ENCODE measurements around the gene FUT8. TPM values are rescaled to one million over a fixed set of nuclear protein-coding genes. Genes with fewer than 3 reads are reported as not detected.

FUT8 gene
- total and polyA plus RNA-seq, 2 of the 8 experiments (the other 6 are each of a cell fraction or from before 2014, with no cell fraction given): 10.5 to 25.1 TPM

DNA sequence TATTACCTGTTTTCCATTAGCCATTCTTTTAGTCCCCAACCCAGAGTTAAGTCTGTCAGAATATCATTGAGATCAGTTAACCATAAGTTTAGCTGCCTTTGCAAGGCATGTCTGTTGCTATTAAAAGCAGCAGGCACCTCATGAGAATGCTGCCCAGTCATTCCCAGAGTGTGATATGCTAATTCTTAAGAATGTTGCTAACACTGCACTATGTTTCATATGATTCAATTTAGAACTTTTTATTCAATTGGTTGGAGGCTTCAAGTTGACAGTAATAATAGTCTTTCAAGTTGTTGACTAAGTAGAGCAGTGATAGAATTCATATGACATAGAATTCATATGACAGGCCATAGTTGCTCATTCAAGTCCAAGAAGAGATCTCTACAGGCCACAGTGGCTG is 292.3 kb downstream of the FUT8 start:
- no peaks in the 10 kb centered on the region for H3K9me3 ChIP-seq (ENCODE audit: insufficient read depth in 2 of 2, low read depth in 1 of 2, low read length in 1 of 2)
- H2BK120ac ChIP-seq (replicated peaks; ENCODE audit: low read depth, low read length): no peak overlapping the region
- FAIRE-seq (no peak), DNase-seq (ENCODE audit: low read depth in 1 of 2, low spot score in 2 of 2) (no peak)
- H3K27me3 ChIP-seq (replicated peaks in 1 of 4; ENCODE audit: control insufficient read depth in 3 of 4, extremely low read depth in 1 of 4, insufficient read depth in 3 of 4, low read length in 3 of 4): no peaks in the 10 kb centered on the region
- no peaks in the 10 kb centered on the region for H3K36me3 ChIP-seq (ENCODE audit: control insufficient read depth in 2 of 4, insufficient read depth in 4 of 4, low read length in 3 of 4)
- H2BK12ac ChIP-seq (ENCODE audit: low read depth, low read length): no peak overlapping the region
- H3K9ac ChIP-seq (replicated peaks in 1 of 4; ENCODE audit: extremely low read depth in 1 of 4, low read depth in 3 of 4, low read length in 3 of 4): no peak overlapping the region
- H4K8ac ChIP-seq (ENCODE audit: extremely low read depth, insufficient read depth, low read length): no peak overlapping the region
- H4K91ac ChIP-seq (replicated peaks; ENCODE audit: insufficient read length, low read length): no peak overlapping the region
- TF ChIP-seq CEBPB (IDR thresholded peaks at IDR 0.05; ENCODE audit: low read depth, low read length) (no peak), BRCA1 (IDR thresholded peaks at IDR 0.05; ENCODE audit: low read depth, low read length) (no peak)
- H2BK5ac ChIP-seq (ENCODE audit: low read depth, low read length): no peak overlapping the region
- no peaks in the 10 kb centered on the region for H3K79me2 ChIP-seq (ENCODE audit: control insufficient read depth in 1 of 2, insufficient read depth in 2 of 2, low read length in 2 of 2)
- H2BK15ac ChIP-seq (ENCODE audit: low read length): no peak overlapping the region
- H3K56ac ChIP-seq (replicated peaks; ENCODE audit: insufficient read length, low read depth, low read length): no peak overlapping the region
- no peak overlapping the region for H2AK5ac ChIP-seq (ENCODE audit: low read depth, low read length)
- no peak overlapping the region for H2AFZ ChIP-seq (ENCODE audit: low read length)
- no peak overlapping the region for H3K4me2 ChIP-seq (ENCODE audit: insufficient read depth in 1 of 2, low read depth in 2 of 2, low read length in 2 of 2)
- no peak overlapping the region for H3K27ac ChIP-seq (ENCODE audit: low read depth, low read length)
- H3K4ac ChIP-seq (replicated peaks; ENCODE audit: insufficient read length, low read depth, low read length): no peak overlapping the region
- H3K18ac ChIP-seq (ENCODE audit: extremely low read depth, low read length): no peak overlapping the region
- H4K20me1 ChIP-seq (replicated peaks in 1 of 2; ENCODE audit: control insufficient read depth in 1 of 2, insufficient read depth in 2 of 2, low read length in 2 of 2): no peaks in the 10 kb centered on the region
- H3K79me1 ChIP-seq (ENCODE audit: low read depth, low read length): no peaks in the 10 kb centered on the region
- no peaks in the 10 kb centered on the region; the same call in 1 of the 2 replicates for H3K23me2 ChIP-seq (ENCODE audit: low read depth, low read length)
- ChIA-PET POLR2A (ENCODE audit: partially characterized antibody) (no interaction called here), CTCF (ENCODE audit: partially characterized antibody) (interaction anchor here (0.6 to 1.1 kb wide), 2 partner anchors 17 to 446 kb away, joined by 3 read pairs; no protein-coding TSS in a partner anchor)
- H4K5ac ChIP-seq (ENCODE audit: insufficient read length, low read depth, low read length): no peak overlapping the region
- H3K4me1 ChIP-seq (replicated peaks in 1 of 4; ENCODE audit: control insufficient read depth in 3 of 4, insufficient read depth in 4 of 4, low read length in 3 of 4): peaks cover 0 to 4% (median 1%) of the 10 kb centered on the region in 4 experiments; a peak in 1 of 7 replicates
- no peak overlapping the region for H3K4me3 ChIP-seq (ENCODE audit: extremely low read depth in 1 of 4, insufficient read depth in 2 of 4, low read depth in 3 of 4, low read length in 4 of 4)
- no peak overlapping the region for H3K14ac ChIP-seq (ENCODE audit: insufficient read length)
- no peak overlapping the region for H2BK20ac ChIP-seq (ENCODE audit: low read length)
- H3K23ac ChIP-seq (ENCODE audit: insufficient read length): no peak overlapping the region

Data from H1 (cell line).